ENCODE measurements around the gene KRTAP12-4. TPM values are rescaled to one million over a fixed set of nuclear protein-coding genes. Genes with fewer than 3 reads are reported as not detected.

The KRTAP12-4 gene
- total RNA-seq, 1 donor, result not detected

DNA sequence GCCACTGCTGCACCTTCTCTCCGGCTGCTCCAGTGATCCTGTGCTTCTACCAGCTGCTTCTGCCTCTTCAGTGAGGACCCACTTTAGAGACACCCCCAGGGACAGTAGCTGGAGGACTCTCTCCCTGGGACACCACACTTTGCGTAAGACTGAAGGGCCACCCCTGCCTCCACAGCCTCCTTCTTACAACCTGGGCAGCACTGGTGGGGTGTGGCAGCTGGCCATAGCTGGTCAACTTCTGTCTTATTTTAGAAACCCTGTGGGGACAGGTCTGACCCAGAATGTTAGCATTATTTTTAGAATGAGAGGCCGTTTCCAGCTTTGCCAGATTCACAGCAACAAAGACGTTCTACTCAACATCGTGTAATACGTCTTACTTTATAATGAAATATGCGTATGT lies 28.7 kb downstream of the KRTAP12-4 start:
- H3K36me3 ChIP-seq (ENCODE audit: insufficient read depth, low read length), result no peaks in the 10 kb centered on the region
- no peak for DNase-seq (ENCODE audit: insufficient read length, low spot score, missing footprints)
- H3K27me3 ChIP-seq (ENCODE audit: insufficient read depth, low read length), result no peaks in the 10 kb centered on the region
- no peak overlapping the region for H3K4me2 ChIP-seq (ENCODE audit: insufficient read depth, low read length)
- no peak overlapping the region for H3K4me3 ChIP-seq (ENCODE audit: insufficient read depth, low read length)
- H3K4me1 ChIP-seq (ENCODE audit: insufficient read depth, low read length), result no peaks in the 10 kb centered on the region
- no peaks in the 10 kb centered on the region for H3K79me2 ChIP-seq (ENCODE audit: insufficient read depth, low read length)
- no peak overlapping the region for H3K27ac ChIP-seq (ENCODE audit: low read depth, low read length)
- TF ChIP-seq, protein P1, sequence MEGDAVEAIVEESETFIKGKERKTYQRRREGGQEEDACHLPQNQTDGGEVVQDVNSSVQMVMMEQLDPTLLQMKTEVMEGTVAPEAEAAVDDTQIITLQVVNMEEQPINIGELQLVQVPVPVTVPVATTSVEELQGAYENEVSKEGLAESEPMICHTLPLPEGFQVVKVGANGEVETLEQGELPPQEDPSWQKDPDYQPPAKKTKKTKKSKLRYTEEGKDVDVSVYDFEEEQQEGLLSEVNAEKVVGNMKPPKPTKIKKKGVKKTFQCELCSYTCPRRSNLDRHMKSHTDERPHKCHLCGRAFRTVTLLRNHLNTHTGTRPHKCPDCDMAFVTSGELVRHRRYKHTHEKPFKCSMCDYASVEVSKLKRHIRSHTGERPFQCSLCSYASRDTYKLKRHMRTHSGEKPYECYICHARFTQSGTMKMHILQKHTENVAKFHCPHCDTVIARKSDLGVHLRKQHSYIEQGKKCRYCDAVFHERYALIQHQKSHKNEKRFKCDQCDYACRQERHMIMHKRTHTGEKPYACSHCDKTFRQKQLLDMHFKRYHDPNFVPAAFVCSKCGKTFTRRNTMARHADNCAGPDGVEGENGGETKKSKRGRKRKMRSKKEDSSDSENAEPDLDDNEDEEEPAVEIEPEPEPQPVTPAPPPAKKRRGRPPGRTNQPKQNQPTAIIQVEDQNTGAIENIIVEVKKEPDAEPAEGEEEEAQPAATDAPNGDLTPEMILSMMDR (IDR thresholded peaks at IDR 0.05; ENCODE audit: extremely low read depth, low read depth, low read length), result no peak
- H3K9me3 ChIP-seq (ENCODE audit: low read depth, low read length), result no peaks in the 10 kb centered on the region
- H4K20me1 ChIP-seq (ENCODE audit: insufficient read depth, low read length), result no peaks in the 10 kb centered on the region
- H2AFZ ChIP-seq (ENCODE audit: low read length), result no peak overlapping the region

DNA sequence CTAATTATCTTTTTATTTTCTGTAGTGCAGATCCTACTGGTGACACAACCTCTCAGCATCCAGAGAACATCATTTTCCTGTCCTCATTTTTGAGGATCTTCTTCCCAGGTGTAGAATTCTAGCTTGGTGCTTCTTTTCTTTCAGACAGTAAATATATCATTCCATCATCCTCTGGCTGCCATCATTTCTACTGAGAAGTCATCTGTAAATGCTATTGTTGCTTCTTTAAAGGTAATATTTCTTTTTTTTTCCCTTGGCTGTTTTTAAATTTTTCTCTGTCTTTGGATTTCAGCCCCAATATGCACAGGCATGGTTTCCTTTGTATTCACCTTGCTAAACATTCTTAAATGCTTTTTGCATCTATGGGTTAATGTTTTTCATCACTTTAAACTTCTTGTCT lies 30.9 kb downstream of the KRTAP12-4 start:
- no peaks in the 10 kb centered on the region for H3K9me3 ChIP-seq (ENCODE audit: low read depth, low read length)

DNA sequence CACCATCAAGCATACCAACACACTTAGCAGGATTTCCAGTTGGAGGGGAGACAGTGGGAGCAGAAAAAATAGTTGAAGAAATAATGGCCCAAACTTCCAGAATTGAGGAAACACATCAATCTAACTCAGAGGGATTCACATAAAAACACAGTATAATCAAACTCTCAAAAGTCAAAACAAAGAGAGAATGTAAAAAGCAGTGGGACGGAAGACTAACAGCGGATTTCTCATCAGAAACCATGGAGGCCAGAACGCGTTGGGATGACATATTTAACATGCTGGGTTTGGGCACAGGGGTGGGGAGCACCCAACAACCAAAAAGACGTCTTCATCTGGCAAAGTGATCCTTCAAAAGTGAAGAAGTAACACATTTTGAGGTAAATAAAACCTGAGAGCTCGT lies 34.6 kb downstream of the KRTAP12-4 start:
- Histone ChIP-seq H3K4me2 (ENCODE audit: insufficient read depth, low read length) (no peak overlapping the region), H3K4me3 (ENCODE audit: insufficient read depth, low read length) (no peak overlapping the region), H2AFZ (ENCODE audit: low read length) (no peak overlapping the region), H3K27ac (ENCODE audit: low read depth, low read length) (no peak overlapping the region), H3K79me2 (ENCODE audit: insufficient read depth, low read length) (no peaks in the 10 kb centered on the region), H4K20me1 (ENCODE audit: insufficient read depth, low read length) (no peaks in the 10 kb centered on the region), H3K4me1 (ENCODE audit: insufficient read depth, low read length) (no peaks in the 10 kb centered on the region), H3K9me3 (ENCODE audit: low read depth, low read length) (no peaks in the 10 kb centered on the region), H3K27me3 (ENCODE audit: insufficient read depth, low read length) (no peaks in the 10 kb centered on the region), H3K36me3 (ENCODE audit: insufficient read depth, low read length) (no peaks in the 10 kb centered on the region)
- no peak for DNase-seq (ENCODE audit: insufficient read length, low spot score, missing footprints)
- TF ChIP-seq, protein P1 (IDR thresholded peaks at IDR 0.05; ENCODE audit: extremely low read depth, low read depth, low read length), result no peak

More for the DNA sequence above, 30.9 kb downstream of the KRTAP12-4 start:
- no peaks in the 10 kb centered on the region for H3K79me2 ChIP-seq (ENCODE audit: insufficient read depth, low read length)
- no peak overlapping the region for H3K4me2 ChIP-seq (ENCODE audit: insufficient read depth, low read length)
- no peak overlapping the region for H2AFZ ChIP-seq (ENCODE audit: low read length)
- H3K4me3 ChIP-seq (ENCODE audit: insufficient read depth, low read length), result no peak overlapping the region
- no peak for DNase-seq (ENCODE audit: insufficient read length, low spot score, missing footprints)
- no peaks in the 10 kb centered on the region for H4K20me1 ChIP-seq (ENCODE audit: insufficient read depth, low read length)
- no peaks in the 10 kb centered on the region for H3K36me3 ChIP-seq (ENCODE audit: insufficient read depth, low read length)
- H3K4me1 ChIP-seq (ENCODE audit: insufficient read depth, low read length), result no peaks in the 10 kb centered on the region
- no peak overlapping the region for H3K27ac ChIP-seq (ENCODE audit: low read depth, low read length)
- TF ChIP-seq, protein P1 (IDR thresholded peaks at IDR 0.05; ENCODE audit: extremely low read depth, low read depth, low read length), result no peak
- no peaks in the 10 kb centered on the region for H3K27me3 ChIP-seq (ENCODE audit: insufficient read depth, low read length)

DNA sequence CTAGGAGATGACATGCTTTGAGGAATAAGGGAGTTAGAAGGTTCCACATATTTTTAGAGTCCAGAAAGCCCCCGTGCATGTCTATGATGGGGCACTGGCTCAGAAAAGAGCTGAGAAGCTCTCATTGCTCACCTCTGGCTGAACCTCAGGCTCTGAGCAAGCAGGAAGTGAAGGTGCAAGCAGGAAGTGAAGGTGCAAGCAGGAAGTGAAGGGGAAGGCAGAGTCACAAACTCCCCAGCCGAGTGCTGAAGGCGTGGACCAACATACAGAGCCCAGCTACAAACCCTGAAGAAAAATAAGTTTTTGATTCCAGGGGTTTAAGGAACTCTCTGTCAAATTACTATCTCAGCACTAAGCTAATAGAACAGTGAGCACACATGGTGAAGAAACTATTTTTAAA lies 35.5 kb downstream of the KRTAP12-4 start:
- Histone ChIP-seq H3K27me3 (ENCODE audit: insufficient read depth, low read length) (no peaks in the 10 kb centered on the region), H3K9me3 (ENCODE audit: low read depth, low read length) (no peaks in the 10 kb centered on the region), H2AFZ (ENCODE audit: low read length) (no peak overlapping the region), H3K4me3 (ENCODE audit: insufficient read depth, low read length) (no peak overlapping the region), H4K20me1 (ENCODE audit: insufficient read depth, low read length) (no peaks in the 10 kb centered on the region), H3K4me1 (ENCODE audit: insufficient read depth, low read length) (no peaks in the 10 kb centered on the region), H3K27ac (ENCODE audit: low read depth, low read length) (no peak overlapping the region), H3K36me3 (ENCODE audit: insufficient read depth, low read length) (no peaks in the 10 kb centered on the region), H3K4me2 (ENCODE audit: insufficient read depth, low read length) (no peak overlapping the region), H3K79me2 (ENCODE audit: insufficient read depth, low read length) (no peaks in the 10 kb centered on the region)
- TF ChIP-seq, protein P1 (IDR thresholded peaks at IDR 0.05; ENCODE audit: extremely low read depth, low read depth, low read length), result no peak
- no peak for DNase-seq (ENCODE audit: insufficient read length, low spot score, missing footprints)
